SK-N-MC (cell line): Measurements from ENCODE around the gene ANP32A.

Experiments used
- EZH2 ChIP-seq: fragments of 200-600 bp; sonication (generic); IDR thresholded peaks from one replicate; pipeline ENCODE4 v1.6.1; 2017; ENCODE audit warnings: antibody characterized with exemption
- POLR2AphosphoS5 ChIP-seq: IDR thresholded peaks from 2 replicates; pipeline ENCODE4 v1.6.1; 2012; ENCODE audit warnings: mild to moderate bottlenecking, low read depth, low read length, borderline replicate concordance

DNA sequence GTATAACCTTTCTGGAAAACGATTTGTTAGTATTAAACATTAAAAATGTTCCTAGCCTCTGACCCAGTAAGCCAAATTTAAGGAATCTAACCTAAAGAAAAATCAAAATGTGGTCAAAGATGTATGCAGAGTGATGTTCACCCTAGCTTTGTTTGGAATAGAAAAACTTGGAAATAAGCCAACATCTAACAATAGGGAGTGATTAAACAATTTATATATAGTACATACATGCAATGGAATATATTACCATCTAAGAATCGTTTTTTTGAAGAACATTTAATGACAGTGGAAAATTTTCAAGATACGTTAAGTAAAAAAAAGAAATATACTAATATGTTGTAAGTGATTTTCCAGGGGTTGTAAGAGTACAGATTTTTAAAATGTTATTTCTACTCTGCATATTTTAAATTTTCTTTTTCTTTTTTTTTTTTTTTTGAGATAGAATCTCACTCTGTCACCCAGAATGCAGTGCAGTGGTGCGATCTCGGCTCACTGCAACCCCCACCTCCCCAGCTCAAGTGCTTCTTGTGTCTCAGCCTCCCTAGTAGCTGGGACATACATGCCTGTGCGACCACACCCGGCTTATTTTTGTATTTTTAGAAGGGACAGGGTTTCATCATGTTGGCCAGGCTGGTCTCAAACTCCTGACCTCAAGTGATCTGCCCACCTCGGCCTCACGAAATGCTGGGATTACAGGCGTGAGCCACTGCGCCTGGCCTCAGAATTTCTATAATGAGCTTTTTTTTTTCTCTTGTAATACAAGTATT, 54.9 kb downstream of the ANP32A start:
- TF ChIP-seq POLR2AphosphoS5 (no peak), EZH2 (no peak)
